Progenitor cell of endocrine pancreas (in vitro differentiated cells): ENCODE data around the gene TCF23. TPM values are rescaled to one million over a fixed set of nuclear protein-coding genes. Genes with fewer than 3 reads are reported as not detected.

Experiments used
- DNase-seq: peaks from one replicate; pipeline ENCODE4 v3.0.0; 2021; ENCODE audit warnings: low spot score; ENCODE audit not compliant: unreplicated experiment
- H3K27ac Mint-ChIP-seq: 2 replicates; pipeline ENCODE4 v1.8.0; 2021; ENCODE audit warnings: mild to moderate bottlenecking, moderate library complexity, mixed read lengths
- H3K27me3 Mint-ChIP-seq: 2 replicates; pipeline ENCODE4 v1.8.0; 2021; ENCODE audit warnings: mixed read lengths
- H3K36me3 Mint-ChIP-seq: 2 replicates; pipeline ENCODE4 v1.8.0; 2022; ENCODE audit warnings: mixed read lengths; ENCODE audit not compliant: insufficient read depth
- H3K4me1 Mint-ChIP-seq: 2 replicates; pipeline ENCODE4 v1.8.0; 2021; ENCODE audit warnings: low read depth, mixed read lengths
- H3K4me3 Mint-ChIP-seq: 2 replicates; pipeline ENCODE4 v1.8.0; 2021; ENCODE audit warnings: low read depth, mild to moderate bottlenecking, moderate library complexity, mixed read lengths
- H3K9me3 Mint-ChIP-seq: 2 replicates; pipeline ENCODE4 v1.8.0; 2021; ENCODE audit warnings: low read depth, mixed read lengths
- total RNA-seq: library from RNA; stranded (reverse); gene quantifications from 2 replicates; pipeline ENCODE4 v1.2.1, GENCODE V29; 2021
- TF ChIP-seq, protein P1 (sequence below): fragments of 200-600 bp; sonication (generic); IDR thresholded peaks from one replicate; pipeline ENCODE4 v1.5.0; 2021; ENCODE audit warnings: antibody characterized with exemption, mild to moderate bottlenecking; ENCODE audit not compliant: unreplicated experiment

The TCF23 gene
- total RNA-seq, 1 donor from 2014 or later: not detected

DNA sequence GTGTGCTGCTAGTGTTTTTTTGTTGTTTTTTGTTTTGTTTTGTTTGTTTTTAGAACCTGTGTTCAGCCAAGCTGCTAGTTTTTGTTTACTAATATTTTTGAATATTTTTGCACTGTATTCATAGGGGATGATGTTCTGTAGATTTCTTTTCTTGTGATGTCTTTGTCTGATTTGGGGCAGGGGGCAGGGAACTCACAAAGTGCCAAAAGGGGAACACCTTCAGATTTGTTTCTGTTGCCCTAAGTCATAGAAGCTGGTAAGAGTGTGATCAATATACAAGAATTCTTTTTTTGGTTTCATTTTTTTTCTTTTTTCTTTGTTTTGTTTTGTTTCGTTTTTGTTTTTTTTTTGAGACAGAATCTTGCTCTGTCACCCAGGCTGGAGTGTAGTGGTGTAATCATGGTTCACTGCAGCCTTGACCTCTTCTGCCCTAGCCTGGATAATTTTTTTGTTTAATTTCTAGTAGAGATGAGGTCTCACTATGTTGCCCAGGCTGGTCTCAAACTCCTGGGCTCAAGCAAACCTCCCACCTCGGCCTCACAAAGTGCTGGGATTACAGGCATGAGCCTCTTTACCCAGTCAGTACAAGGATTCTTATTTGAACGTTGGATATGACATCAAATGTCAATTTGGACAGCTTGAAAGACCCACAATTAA, 30.7 kb downstream of the TCF23 start:
- no peak for DNase-seq
- Mint-ChIP-seq H3K4me3 (no peak overlapping the region), H3K27ac (no peak overlapping the region), H3K36me3 (no peaks in the 10 kb centered on the region), H3K9me3 (no peaks in the 10 kb centered on the region), H3K4me1 (no peaks in the 10 kb centered on the region), H3K27me3 (no peaks in the 10 kb centered on the region)
- TF ChIP-seq, protein P1, sequence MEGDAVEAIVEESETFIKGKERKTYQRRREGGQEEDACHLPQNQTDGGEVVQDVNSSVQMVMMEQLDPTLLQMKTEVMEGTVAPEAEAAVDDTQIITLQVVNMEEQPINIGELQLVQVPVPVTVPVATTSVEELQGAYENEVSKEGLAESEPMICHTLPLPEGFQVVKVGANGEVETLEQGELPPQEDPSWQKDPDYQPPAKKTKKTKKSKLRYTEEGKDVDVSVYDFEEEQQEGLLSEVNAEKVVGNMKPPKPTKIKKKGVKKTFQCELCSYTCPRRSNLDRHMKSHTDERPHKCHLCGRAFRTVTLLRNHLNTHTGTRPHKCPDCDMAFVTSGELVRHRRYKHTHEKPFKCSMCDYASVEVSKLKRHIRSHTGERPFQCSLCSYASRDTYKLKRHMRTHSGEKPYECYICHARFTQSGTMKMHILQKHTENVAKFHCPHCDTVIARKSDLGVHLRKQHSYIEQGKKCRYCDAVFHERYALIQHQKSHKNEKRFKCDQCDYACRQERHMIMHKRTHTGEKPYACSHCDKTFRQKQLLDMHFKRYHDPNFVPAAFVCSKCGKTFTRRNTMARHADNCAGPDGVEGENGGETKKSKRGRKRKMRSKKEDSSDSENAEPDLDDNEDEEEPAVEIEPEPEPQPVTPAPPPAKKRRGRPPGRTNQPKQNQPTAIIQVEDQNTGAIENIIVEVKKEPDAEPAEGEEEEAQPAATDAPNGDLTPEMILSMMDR: no peak

DNA sequence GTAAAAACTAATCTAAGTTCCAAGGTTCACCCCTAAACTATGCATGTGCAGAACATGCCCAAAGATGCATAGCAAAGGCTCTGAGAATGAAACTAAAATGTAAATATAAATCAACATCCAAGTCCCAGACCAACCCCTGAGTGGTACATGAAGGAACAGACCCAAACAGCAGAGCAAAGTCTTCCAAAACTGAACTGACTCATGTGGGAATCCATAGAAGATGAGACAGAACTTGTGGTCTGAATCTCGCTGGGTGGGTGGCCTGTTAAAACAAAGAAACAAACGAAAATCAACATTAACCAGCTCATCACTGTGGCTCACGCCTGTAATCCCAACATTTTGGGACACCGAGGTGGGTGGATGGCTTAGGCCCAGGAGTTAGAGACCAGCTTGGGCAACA, 33.5 kb downstream of the TCF23 start:
- H3K4me1 Mint-ChIP-seq: no peaks in the 10 kb centered on the region

DNA sequence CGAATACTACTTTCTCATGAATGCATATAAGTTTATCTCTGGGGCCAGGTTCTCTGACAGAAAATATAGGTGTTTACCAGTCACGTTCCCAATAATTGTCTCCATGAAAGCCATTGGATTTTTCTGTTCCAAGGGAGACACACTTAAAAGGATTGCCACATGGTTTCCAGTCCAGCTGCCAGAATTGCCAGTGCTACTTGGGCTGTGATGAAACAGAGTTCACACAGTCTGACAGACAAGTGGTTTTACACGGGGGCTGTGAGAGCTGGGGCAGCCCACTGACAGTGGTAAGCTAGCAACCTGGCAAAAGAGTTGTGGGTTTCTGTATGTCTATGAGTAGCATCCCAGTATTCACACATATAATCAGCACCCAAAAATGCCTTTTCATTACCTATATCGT, 35.3 kb downstream of the TCF23 start:
- Mint-ChIP-seq H3K36me3 (no peaks in the 10 kb centered on the region), H3K27ac (no peak overlapping the region), H3K4me1 (no peaks in the 10 kb centered on the region), H3K9me3 (no peaks in the 10 kb centered on the region), H3K27me3 (no peaks in the 10 kb centered on the region), H3K4me3 (no peak overlapping the region)
- no peak for DNase-seq
- TF ChIP-seq, protein P1: no peak

More for the DNA sequence above, 33.5 kb downstream of the TCF23 start:
- Mint-ChIP-seq H3K27ac (no peak overlapping the region), H3K36me3 (no peaks in the 10 kb centered on the region), H3K9me3 (no peaks in the 10 kb centered on the region), H3K27me3 (no peaks in the 10 kb centered on the region), H3K4me3 (no peak overlapping the region)
- TF ChIP-seq, protein P1: no peak
- DNase-seq: no peak

DNA sequence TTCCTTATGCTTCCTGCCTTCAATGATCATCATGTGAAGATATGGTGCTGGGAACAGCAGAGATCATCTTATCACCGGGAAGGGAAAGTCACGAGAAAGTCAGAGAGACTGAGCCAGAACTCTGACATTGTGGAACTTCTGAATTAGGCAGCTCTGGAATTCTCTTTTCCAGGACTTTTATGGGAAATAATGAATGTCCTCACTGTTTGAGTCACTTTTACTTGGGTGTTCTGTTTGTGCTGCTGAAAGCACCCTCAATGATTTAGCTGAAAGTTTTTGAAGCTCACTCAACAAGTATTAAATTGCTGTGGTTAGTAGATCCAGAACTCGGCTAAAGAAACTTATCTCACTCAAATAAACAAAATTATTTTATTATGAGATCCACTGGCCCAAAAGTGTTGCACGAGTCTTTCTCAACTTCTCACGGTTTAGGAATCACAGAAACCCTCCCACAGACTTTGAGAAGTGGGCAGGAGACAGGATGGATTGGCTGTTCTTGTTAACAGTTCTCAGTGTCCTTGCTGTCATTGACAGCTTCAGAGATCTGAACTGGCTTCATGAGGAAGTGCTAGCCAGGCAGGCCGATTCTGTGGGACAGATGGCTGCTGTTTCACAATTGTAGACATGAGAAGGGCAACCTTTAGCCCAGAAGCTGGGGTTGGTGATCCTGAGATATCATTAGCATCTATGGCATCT, 36.7 kb downstream of the TCF23 start:
- Mint-ChIP-seq H3K4me3 (no peak overlapping the region), H3K36me3 (no peaks in the 10 kb centered on the region), H3K27me3 (no peaks in the 10 kb centered on the region), H3K9me3 (no peaks in the 10 kb centered on the region), H3K27ac (no peak overlapping the region), H3K4me1 (no peaks in the 10 kb centered on the region)
- TF ChIP-seq, protein P1: no peak
- DNase-seq: no peak

DNA sequence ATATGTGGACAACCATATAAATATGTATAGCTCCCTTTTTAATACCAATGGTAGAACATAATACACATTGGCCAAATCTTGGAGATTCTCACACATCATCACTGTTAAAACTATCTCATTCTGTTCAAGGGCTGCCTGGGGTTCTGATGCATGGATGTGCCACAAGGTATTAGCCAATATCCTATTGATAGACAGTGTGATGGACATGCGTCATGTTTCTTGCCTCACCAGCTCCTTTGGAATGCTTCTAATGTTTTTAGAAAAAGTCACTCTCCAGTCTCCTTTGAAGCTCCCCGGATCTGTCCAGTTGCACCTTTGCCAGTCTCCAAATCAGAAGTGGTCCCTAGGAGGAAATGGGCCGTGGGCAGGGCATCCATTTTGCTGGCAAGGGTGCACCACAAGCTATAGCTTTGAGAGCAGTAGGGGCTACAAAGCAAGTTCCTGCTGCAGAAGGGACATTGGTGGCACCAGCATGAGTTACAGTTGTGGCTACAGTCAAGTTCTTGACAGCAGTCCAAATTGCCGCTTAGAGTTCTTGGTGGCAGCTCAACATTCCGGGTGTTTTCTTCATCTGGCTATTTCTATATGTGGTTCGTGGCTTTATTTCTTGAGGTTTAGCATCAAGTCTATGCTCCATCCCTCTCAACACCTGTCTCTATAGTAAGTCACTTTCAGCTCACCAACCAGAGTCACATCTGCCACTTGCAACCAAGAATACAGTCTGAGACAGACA, 38.0 kb downstream of the TCF23 start:
- Mint-ChIP-seq H3K9me3 (no peaks in the 10 kb centered on the region), H3K4me1 (no peaks in the 10 kb centered on the region), H3K27ac (no peak overlapping the region), H3K27me3 (no peaks in the 10 kb centered on the region), H3K36me3 (no peaks in the 10 kb centered on the region), H3K4me3 (no peak overlapping the region)
- TF ChIP-seq, protein P1: no peak
- DNase-seq: no peak
